Aorta (tissue), 5 donors: ENCODE measurements around the gene DESI2. TPM values are rescaled to one million over a fixed set of nuclear protein-coding genes. Genes with fewer than 3 reads are reported as not detected.

Source experiments
- ATAC-seq: fragments of 200-7000 bp; cut with Tn5 transposase; one replicate; pipeline ENCODE4 v1.9.1; 2022; ENCODE audit warnings: moderate library complexity; ENCODE audit not compliant: low FRiP score
- DNase-seq, 2 donors: peaks; one replicate each; pipeline ENCODE4 v3.0.0-alpha.2; 2020
- H3K27ac ChIP-seq, 2 donors: one replicate each; pipeline ENCODE4 v1.5.1; 2013; ENCODE audit warnings: low read length in 2 of 2, mild to moderate bottlenecking in 2 of 2, moderate library complexity in 2 of 2, control low read depth in 1 of 2, inconsistent platforms in 1 of 2, low read depth in 1 of 2
- H3K27me3 ChIP-seq, 2 donors: one replicate each; pipeline ENCODE4 v1.6.1; 2013; ENCODE audit warnings: control low read depth in 1 of 2, low read length in 1 of 2, mild to moderate bottlenecking in 1 of 2, moderate library complexity in 1 of 2; ENCODE audit not compliant: insufficient read depth in 2 of 2, control insufficient read depth in 1 of 2
- H3K36me3 ChIP-seq, 2 donors: one replicate each; pipeline ENCODE4 v1.6.1; 2013; ENCODE audit warnings: control low read depth in 1 of 2, low read length in 1 of 2, mild to moderate bottlenecking in 1 of 2; ENCODE audit not compliant: insufficient read depth in 2 of 2, control insufficient read depth in 1 of 2
- H3K4me1 ChIP-seq, 2 donors: one replicate each; pipeline ENCODE4 v1.6.1; 2013; ENCODE audit warnings: low read length in 2 of 2, control low read depth in 1 of 2, mild to moderate bottlenecking in 1 of 2, moderate library complexity in 1 of 2; ENCODE audit not compliant: insufficient read depth in 2 of 2, control insufficient read depth in 1 of 2
- H3K4me3 ChIP-seq, 2 donors: one replicate each; pipeline ENCODE4 v1.5.1; 2013; ENCODE audit warnings: low read length in 2 of 2, control low read depth in 1 of 2, mild to moderate bottlenecking in 1 of 2
- H3K9me3 ChIP-seq: one replicate; pipeline ENCODE4 v1.6.1; 2013; ENCODE audit warnings: mild to moderate bottlenecking, low read length; ENCODE audit not compliant: control insufficient read depth
- whole genome bisulfite sequencing, 2 donors: extraction: QIAGEN DNeasy Blood & Tissue Kit; methylation state at CpG; one replicate each; pipeline ENCODE4 v1.1.7; 2013; 5-methylcytosine and 5-hydroxymethylcytosine counted together
- intact Hi-C, 2 donors: fragments of 100-400 bp; cut with DNase I; formaldehyde crosslinking; loops; one replicate each; pipeline versions ENCODE4 v1.14.2 to v1.15.0; 2022
- polyA plus RNA-seq, 2 donors: library from polyadenylated mRNA; stranded (reverse); fragments of 200-250 nt; gene quantifications; one replicate each; pipeline ENCODE4 v1.2.3, GENCODE V29; 2013
- total RNA-seq, 2 donors: library from RNA; stranded (reverse); fragmentation: NEBNext Ultra II Directional; extraction: Animal tissue kit (Norgen Biotek cat#: 25700); gene quantifications; one replicate each; pipeline ENCODE4 v1.2.1, GENCODE V29; 2021
- donor health status: healthy with polysubstance abuse.
- donor health status: Bipolar disorder and iron deficiency.
- donor health status: DM: no; HTN: no; CAD: no.
- donor health status: DM: no; HTN: no; CAD: no.
- donor health status: DM: yes; HTN: yes; CAD: no.

DESI2 gene
- total and polyA plus RNA-seq, 4 donors = 14.4 to 38.4 (median 31.0) TPM

GRCh38 chr1:244705261-244706234 lies 52.6 kb downstream of the DESI2 start:
- WGBS, 2 donors = 75 to 81% methylated on average over 17 of the region's 17 CpGs
- H3K4me1 ChIP-seq = no peaks in the 10 kb centered on the region

GRCh38 chr1:244709076-244709475 lies 56.1 kb downstream of the DESI2 start:
- Histone ChIP-seq H3K27ac (no peak overlapping the region), H3K36me3 (no peaks in the 10 kb centered on the region), H3K4me1 (no peaks in the 10 kb centered on the region), H3K4me3 (no peak overlapping the region), H3K27me3 (no peaks in the 10 kb centered on the region), H3K9me3 (no peaks in the 10 kb centered on the region)
- ATAC-seq (no peak), DNase-seq (no peak)
- intact Hi-C loops = no loop called here
- 80 to 83% methylated on average over 8 of the region's 8 CpGs for WGBS, 2 donors

More at GRCh38 chr1:244705261-244706234, 52.6 kb downstream of the DESI2 start:
- H3K27me3 ChIP-seq = no peaks in the 10 kb centered on the region
- no peak overlapping the region for H3K4me3 ChIP-seq
- no peaks in the 10 kb centered on the region for H3K9me3 ChIP-seq
- ATAC-seq (no peak), DNase-seq (no peak)
- no peak overlapping the region for H3K27ac ChIP-seq
- no peaks in the 10 kb centered on the region for H3K36me3 ChIP-seq
- intact Hi-C loops = no loop called here

GRCh38 chr1:244709476-244710368 lies 56.8 kb downstream of the DESI2 start:
- ATAC-seq (no peak), DNase-seq (no peak)
- Histone ChIP-seq H3K27ac (no peak overlapping the region), H3K27me3 (no peaks in the 10 kb centered on the region), H3K4me3 (no peak overlapping the region), H3K4me1 (no peaks in the 10 kb centered on the region), H3K36me3 (no peaks in the 10 kb centered on the region), H3K9me3 (no peaks in the 10 kb centered on the region)
- 45 to 50% methylated on average over 2 of the region's 2 CpGs for WGBS, 2 donors
- intact Hi-C loops = no loop called here

- H3K27ac ChIP-seq = no peak overlapping the region
- no peak overlapping the region for H3K4me3 ChIP-seq
- intact Hi-C loops = no loop called here
- ATAC-seq (no peak), DNase-seq (no peak)
- no peaks in the 10 kb centered on the region for H3K9me3 ChIP-seq
- H3K4me1 ChIP-seq = no peaks in the 10 kb centered on the region
- no peaks in the 10 kb centered on the region for H3K27me3 ChIP-seq
- no peaks in the 10 kb centered on the region for H3K36me3 ChIP-seq
- WGBS, 2 donors = 75 to 83% methylated on average over 2 of the region's 2 CpGs
Measured at GRCh38 chr1:244710474-244711062, 57.6 kb downstream of the DESI2 start.

- H3K4me3 ChIP-seq = no peak overlapping the region
- no peaks in the 10 kb centered on the region for H3K27me3 ChIP-seq
- H3K36me3 ChIP-seq = no peaks in the 10 kb centered on the region
- DNase-seq (no peak), ATAC-seq (no peak)
- H3K27ac ChIP-seq = no peak overlapping the region
- H3K4me1 ChIP-seq = no peaks in the 10 kb centered on the region
- intact Hi-C loops = no loop called here
- 96% methylated on average over 7 of the region's 7 CpGs for WGBS, 2 donors
- no peaks in the 10 kb centered on the region for H3K9me3 ChIP-seq
Measured at GRCh38 chr1:244712669-244713068, 59.7 kb downstream of the DESI2 start.

- H3K4me3 ChIP-seq = no peak overlapping the region
- no peaks in the 10 kb centered on the region for H3K36me3 ChIP-seq
- DNase-seq (no peak), ATAC-seq (no peak)
- H3K27me3 ChIP-seq = no peaks in the 10 kb centered on the region
- intact Hi-C loops = no loop called here
- no peaks in the 10 kb centered on the region for H3K4me1 ChIP-seq
- H3K9me3 ChIP-seq = no peaks in the 10 kb centered on the region
- 93 to 95% methylated on average over 8 of the region's 8 CpGs for WGBS, 2 donors
- no peak overlapping the region for H3K27ac ChIP-seq
Measured at GRCh38 chr1:244713332-244713731, 60.4 kb downstream of the DESI2 start.

- WGBS, 2 donors = 90 to 92% methylated on average over 11 of the region's 11 CpGs
Measured at GRCh38 chr1:244727871-244728474, 75.0 kb downstream of the DESI2 start.

More at GRCh38 chr1:244727871-244728474, 75.0 kb downstream of the DESI2 start:
- no peak for DNase-seq
- H3K27ac ChIP-seq = no peak overlapping the region
- intact Hi-C loops = no loop called here
- no peak for ATAC-seq
- no peak overlapping the region for H3K4me3 ChIP-seq
- no peaks in the 10 kb centered on the region for H3K4me1 ChIP-seq
- H3K9me3 ChIP-seq = no peaks in the 10 kb centered on the region
- no peaks in the 10 kb centered on the region for H3K27me3 ChIP-seq
- H3K36me3 ChIP-seq = no peaks in the 10 kb centered on the region
